Activated CD8-positive, alpha-beta memory T cell treated with anti-CD3 and anti-CD28 coated beads for 36 hours (primary cell): ENCODE measurements around the gene CD209. TPM values are rescaled to one million over a fixed set of nuclear protein-coding genes. Genes with fewer than 3 reads are reported as not detected.
"Not testable (repeated sequence)": the region's sequence is repeated elsewhere in the genome, so short reads cannot be mapped to it uniquely, and the experiment has no call there.

Experiments used
- CTCF ChIA-PET: fragments of 350-600 bp; sonication (Branson Sonifier 250); formaldehyde crosslinking; loops from one replicate; lab custom pipeline; 2021; ENCODE audit warnings: antibody characterized with exemption; lab: Charles Lee
- POLR2A ChIA-PET: fragments of 350-600 bp; sonication (Branson Sonifier 250); formaldehyde crosslinking; loops from one replicate; lab custom pipeline; 2021; ENCODE audit warnings: antibody characterized with exemption; lab: Charles Lee
- total RNA-seq, 2 experiments: library from RNA; stranded (reverse); gene quantifications; one replicate each; pipeline ENCODE4 v1.2.3, GENCODE V29; 2021

Gene CD209
- total RNA-seq, 2 experiments from 2014 or later = not detected

DNA sequence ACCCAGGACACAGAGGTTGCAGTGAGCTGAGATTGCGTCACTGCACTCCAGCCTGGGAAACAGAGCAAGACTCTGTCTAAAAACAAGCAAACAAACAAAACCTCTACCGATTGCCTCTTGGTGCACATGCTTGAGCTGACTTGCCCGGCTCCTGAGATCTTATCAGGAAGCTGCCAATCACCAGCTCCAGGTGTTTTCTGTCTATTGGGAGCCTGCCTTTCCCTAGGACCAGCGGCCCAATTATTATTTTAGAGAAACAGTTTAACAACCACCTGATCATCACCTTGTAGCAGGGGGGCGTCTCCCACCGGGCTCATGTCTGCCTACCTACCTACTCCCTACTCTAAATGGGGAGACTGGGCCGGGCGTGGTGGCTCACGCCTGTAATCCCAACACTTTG, 26.5 kb upstream of the CD209 start:
- POLR2A ChIA-PET = no interaction called here
- CTCF ChIA-PET = no interaction called here

GRCh38 chr19:7772752-7773291, 25.5 kb upstream of the CD209 start:
- POLR2A ChIA-PET = no interaction called here
- CTCF ChIA-PET = interaction anchor here (1.3 kb wide), 1 partner anchor 29 kb away, joined by 3 read pairs; no protein-coding TSS in a partner anchor

GRCh38 chr19:7771072-7771471, 23.7 kb upstream of the CD209 start:
- POLR2A ChIA-PET = no interaction called here
- CTCF ChIA-PET = no interaction called here

DNA sequence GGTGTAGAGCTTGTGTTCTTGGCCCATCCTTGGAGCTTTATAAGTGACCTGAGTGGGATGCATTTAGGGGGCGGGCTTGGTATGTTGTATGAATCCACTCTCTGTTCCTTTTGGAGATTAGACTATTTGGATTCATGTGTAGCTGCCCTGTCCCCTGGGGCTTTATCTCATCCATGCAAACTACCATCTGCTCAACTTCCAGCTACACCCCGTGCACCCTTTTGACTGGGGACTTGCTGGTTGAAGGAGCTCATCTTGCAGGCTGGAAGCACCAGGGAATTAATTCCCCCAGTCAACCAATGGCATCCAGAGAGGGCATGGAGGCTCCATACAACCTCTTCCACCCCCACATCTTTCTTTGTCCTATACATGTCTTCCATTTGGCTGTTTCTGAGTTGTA, 21.8 kb upstream of the CD209 start:
- ChIA-PET POLR2A (interaction anchor here (0.5 kb wide), 1 partner anchor 85 kb away, joined by 5 read pairs; no protein-coding TSS in a partner anchor), CTCF (no interaction called here)

DNA sequence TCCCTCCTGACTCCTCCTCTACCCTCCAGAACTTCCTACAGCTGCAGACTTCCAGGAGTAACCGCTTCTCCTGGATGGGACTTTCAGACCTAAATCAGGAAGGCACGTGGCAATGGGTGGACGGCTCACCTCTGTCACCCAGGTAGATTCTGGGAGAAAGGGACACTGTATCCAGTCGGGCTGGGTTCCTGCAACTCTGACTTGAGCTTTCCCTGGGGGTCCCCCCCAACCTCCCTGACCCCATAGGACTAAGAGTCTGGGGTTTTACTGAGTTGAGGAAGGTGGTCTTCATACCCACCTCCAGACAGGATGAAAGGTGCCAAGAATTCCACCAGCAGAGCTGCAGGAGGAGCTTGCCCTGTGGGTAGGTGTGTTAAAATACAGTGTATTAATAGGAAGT, 20.2 kb upstream of the CD209 start:
- ChIA-PET POLR2A (no interaction called here), CTCF (no interaction called here)

- CTCF ChIA-PET = no interaction called here
Observed at GRCh38 chr19:7766535-7766934, 19.2 kb upstream of the CD209 start.

DNA sequence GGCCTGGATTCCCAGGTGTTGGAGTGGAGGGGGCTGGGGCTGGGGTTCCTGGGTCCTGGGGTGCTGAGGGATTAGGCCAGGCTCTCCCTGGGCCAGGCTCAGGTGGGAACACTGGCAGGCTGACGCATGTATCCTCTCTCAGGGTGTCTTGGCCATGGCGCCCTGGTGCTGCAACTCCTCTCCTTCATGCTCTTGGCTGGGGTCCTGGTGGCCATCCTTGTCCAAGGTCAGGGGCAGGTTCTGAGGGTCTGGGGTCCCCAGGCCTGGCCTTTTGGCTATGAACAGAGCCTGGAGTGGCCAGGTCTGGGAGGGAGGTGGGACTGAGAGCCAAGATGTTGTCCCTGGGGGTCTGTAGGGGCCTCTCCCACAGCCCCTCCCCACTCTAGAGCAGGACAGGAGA, 17.7 kb upstream of the CD209 start:
- CTCF ChIA-PET, POLR2A ChIA-PET: not testable (repeated sequence)

More at GRCh38 chr19:7766535-7766934, 19.2 kb upstream of the CD209 start:
- POLR2A ChIA-PET = no interaction called here

DNA sequence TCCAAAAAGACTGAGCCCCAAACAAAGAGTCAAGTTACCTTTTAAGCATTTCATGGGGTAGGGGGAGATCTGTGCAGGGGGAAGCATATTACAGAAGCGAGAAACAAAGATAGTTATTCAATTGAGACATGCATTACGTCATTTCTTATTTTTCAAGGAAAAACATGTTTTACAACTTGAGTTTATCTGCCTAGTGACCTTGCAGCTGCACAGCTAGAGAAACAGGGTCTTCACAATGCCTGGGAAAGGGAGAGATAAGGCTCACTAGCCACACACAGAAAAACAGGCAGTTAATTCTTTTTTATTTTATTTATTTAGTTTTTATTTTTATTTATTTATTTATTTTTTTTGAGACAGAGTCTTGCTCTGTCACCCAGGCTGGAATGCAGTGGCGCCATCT, 16.8 kb upstream of the CD209 start:
- CTCF ChIA-PET, POLR2A ChIA-PET: not testable (repeated sequence)

DNA sequence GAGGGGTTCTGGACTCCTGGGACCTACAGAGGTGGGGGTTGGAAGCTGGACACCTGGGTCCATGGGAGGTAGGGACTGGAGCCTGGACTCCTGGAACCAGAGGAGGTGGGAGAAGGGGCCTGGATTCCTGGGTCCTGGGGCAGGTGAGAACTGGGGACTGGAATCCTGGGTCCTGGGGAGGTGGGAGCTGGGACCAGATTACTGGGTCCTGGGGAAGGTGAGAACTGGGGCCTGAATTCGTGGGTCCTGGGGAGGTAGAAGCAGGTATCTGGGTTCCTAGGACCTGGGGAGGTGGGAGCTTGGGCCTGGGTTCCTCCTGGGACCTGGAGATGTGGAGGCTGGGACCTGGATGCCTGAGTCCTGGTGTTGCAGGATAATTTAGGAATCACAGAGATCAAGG, 16.4 kb upstream of the CD209 start:
- POLR2A ChIA-PET = no interaction called here
- CTCF ChIA-PET = no interaction called here

DNA sequence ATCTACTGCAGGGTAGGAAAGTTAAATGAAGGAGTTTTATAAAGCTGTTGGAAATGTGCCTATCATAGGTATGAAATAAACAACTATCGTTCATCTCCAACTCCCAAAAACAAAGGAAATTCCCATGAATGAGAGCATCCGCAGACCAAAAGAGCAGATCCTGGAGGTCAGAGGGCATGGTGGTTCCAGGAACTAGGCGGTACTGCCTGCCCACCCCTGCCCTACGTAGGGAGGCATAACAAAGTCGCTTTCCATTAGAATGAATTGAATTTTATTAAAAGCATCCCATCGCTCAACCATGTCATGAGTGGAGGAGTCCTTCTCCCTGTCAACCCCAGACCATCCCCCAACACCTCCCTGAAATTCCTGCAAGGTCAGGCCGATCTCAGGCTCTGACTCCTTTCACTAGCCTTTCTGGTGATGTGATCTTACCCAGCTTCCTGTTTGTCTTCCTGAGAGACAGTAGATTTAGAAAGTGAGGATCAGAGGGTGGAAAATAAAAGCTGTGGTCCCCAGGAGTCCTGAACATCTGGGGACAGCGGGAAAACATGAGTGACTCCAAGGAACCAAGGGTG, 15.5 kb upstream of the CD209 start, which contains the start of gene CLEC4M:
Gene CLEC4M (plus strand): TSS at position 525 of the 575 bp plus-strand sequence. CDS start 24 bp downstream, at position 549.
- POLR2A ChIA-PET = no interaction called here

DNA sequence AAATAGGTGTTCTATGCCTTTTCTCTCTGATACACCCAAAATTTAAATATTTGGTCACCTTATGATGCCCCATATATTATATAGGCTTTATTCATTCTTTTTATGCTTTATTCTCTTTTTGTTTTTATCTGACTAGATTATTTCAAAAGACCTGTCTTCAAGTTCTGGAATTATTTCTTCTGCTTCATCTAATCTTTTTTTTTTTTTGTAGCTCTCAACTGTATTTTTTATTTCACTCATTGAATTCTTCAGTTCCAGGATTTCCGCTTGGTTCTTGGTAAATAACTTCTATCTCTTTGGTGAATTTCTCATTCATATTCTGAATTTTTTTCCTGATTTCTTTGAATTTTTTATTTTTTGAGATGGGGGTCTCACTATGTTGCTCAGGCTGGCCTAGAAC, 11.8 kb upstream of the CD209 start:
- POLR2A ChIA-PET = no interaction called here
- CTCF ChIA-PET = no interaction called here

More for the DNA sequence above, 15.5 kb upstream of the CD209 start, which contains the start of gene CLEC4M:
- CTCF ChIA-PET = no interaction called here

DNA sequence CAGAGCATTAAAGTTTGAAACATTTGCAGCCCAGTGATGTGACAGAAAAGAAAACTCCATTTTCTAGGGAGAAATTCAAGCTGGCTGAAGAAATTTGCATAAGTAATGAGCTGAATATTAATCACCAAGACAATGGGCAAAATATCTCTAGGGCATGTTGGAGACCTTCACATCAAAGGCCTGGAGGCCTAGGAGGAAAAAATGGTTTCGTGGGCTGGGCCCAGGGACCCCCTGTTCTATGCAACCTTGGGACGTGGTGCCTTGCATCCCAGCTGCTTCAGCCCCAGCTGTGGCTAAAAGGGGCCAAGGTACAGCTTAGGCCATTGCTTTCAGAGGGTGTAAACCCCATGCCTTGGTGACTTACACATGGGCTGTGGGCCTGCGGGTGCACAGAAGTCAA, 10.0 kb upstream of the CD209 start:
- ChIA-PET CTCF (no interaction called here), POLR2A (no interaction called here)

DNA sequence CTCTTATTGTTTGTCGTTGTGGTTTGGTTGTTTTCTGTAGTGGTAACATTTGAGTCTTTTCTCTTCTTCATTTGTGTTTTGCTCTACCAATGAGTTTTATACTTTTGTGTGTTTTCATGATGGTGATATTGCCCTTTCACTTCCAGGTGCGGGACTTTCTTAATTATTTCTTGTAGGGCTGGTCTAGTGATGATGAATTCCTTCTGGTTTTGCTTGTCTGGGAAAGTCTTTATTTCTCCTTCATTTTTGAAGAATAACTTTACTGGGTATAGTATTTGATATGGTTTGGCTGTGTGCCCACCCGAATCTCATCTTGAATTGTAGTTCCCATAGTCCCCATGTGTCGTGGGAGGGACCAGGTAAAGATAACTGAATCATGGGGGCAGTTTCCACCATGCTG, 8.9 kb upstream of the CD209 start:
- POLR2A ChIA-PET = no interaction called here
- CTCF ChIA-PET = no interaction called here

- CTCF ChIA-PET = interaction anchor here (0.7 to 1.0 kb wide), 2 partner anchors 44 to 71 kb away, joined by 3 read pairs; partner anchors contain the start of gene TRAPPC5
- POLR2A ChIA-PET = interaction anchor here (1.1 kb wide), 1 partner anchor 122 kb away, joined by 5 read pairs; the partner anchor contains the start of genes PET100 and XAB2
Observed at GRCh38 chr19:7751157-7751783, 3.9 kb upstream of the CD209 start.

- ChIA-PET CTCF (no interaction called here), POLR2A (no interaction called here)
Observed at GRCh38 chr19:7748756-7749155, 1.4 kb upstream of the CD209 start.

- ChIA-PET POLR2A (no interaction called here), CTCF (interaction anchor here (0.8 to 0.9 kb wide), 2 partner anchors 51 to 67 kb away, joined by 3 read pairs; partner anchors contain the start of gene TRAPPC5)
Observed at GRCh38 chr19:7748171-7748570, 837 bp upstream of the CD209 start.

DNA sequence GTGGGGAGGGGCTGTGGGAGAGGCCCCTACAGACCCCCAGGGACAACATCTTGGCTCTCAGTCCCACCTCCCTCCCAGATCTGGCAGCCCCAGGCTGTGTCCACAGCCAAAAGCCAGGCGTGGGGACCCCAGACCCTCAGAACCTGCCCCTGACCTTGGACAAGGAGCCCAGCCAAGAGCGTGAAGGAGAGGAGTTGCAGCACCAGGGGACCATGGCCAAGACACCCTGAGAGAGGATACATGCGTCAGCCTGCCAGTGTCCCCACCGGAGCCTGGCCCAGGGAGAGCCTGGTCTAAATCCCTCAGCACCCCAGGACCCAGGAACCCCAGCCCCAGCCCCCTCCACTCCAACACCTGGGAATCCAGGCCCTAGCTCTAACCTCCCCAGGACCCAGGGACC, 1.0 kb downstream of the CD209 start:
- POLR2A ChIA-PET, CTCF ChIA-PET: not testable (repeated sequence)

DNA sequence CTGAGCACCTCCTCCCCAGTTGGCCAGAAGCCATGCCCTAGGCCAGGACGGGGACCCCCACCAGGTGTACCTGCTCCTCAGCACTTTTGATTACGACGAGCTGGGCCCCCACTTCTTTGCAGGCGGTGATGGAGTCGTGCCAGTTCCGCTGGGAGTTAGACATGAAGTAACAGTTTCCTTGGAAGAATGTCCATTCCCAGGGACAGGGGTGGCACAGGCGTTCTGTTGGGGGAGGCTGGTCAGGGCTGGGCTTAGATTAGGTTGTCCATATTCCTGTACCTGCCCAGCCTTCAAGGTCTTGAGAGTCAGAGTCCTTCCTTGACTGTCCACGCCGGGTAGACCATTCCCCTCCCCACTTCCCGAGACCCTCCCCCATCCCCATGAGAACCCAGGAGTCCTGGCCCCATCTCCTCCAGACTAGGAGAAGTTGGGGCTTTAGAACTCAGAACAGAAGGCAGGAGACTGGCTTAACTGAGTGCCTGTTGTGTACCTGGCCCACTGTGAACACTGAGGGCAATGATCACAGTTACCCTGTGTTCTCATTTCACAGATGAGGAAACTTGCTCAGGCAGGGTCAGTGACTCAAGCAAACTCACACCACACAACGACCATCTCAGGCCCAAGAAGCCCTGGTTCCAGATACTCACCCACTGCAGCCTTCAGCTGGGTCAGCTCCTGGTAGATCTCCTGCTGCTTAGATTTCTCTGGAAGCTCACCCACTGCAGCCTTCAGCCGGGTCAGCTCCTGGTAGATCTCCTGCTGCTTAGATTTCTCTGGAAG, 2.3 kb downstream of the CD209 start:
- ChIA-PET POLR2A (no interaction called here), CTCF (interaction anchor here (1.5 kb wide), 1 partner anchor 56 kb away, joined by 4 read pairs; no protein-coding TSS in a partner anchor)

DNA sequence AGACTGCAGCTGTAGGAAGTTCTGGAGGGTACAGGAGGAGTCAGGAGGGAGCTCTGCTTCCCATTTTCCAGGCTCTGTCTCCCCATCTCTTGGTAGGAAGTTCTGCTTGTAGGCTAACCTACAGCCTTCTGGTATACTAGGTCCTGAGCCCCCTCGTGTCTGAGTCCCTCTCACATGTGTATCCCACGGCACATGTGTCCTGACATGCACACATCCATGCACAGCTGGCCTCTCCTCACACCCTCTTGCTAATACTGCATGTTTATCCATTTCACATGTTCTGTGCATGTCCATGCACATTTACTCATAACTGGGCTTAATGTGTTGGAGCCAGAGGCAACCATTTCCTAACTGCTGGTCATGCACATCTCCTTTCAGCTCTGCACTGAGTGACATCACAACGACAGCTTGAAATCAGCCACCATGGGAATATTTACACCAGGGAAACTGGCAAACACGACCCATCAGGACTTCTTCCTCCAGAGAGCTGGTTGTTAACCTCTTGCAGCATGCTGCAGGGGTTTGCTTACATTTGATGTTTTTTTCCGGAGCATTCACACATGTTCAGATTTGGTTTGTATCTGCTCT, 3.0 kb downstream of the CD209 start:
- ChIA-PET CTCF (interaction anchor here (1.1 to 1.5 kb wide), 2 partner anchors 57 to 176 kb away, joined by 4 read pairs; no protein-coding TSS in a partner anchor), POLR2A (no interaction called here)
